GM13977 (cell line): Measurements from ENCODE around the gene ACSF3.
"Not testable (repeated sequence)": the region's sequence is repeated elsewhere in the genome, so short reads cannot be mapped to it uniquely, and the experiment has no call there.

ENCODE experiments used
- DNase-seq: peaks from one replicate; pipeline ENCODE4 v3.0.0; 2012; ENCODE audit warnings: low spot score
- CTCF ChIP-seq: IDR thresholded peaks from 2 replicates; pipeline ENCODE4 v1.5.1; 2012; ENCODE audit warnings: mild to moderate bottlenecking, control low read depth; ENCODE audit not compliant: insufficient read depth; ENCODE audit errors: extremely low read depth, missing control alignments
- in situ Hi-C: fragments of 300-500 bp; cut with MboI; formaldehyde crosslinking; loops from one replicate; pipeline ENCODE4 v1.12.0; 2022; ENCODE audit warnings: low sequenced_read_pairs, low pct_unique_long_range_greater_than_20kb, mixed read lengths, inconsistent platforms; ENCODE audit not compliant: unreplicated experiment

The ACSF3 gene

DNA sequence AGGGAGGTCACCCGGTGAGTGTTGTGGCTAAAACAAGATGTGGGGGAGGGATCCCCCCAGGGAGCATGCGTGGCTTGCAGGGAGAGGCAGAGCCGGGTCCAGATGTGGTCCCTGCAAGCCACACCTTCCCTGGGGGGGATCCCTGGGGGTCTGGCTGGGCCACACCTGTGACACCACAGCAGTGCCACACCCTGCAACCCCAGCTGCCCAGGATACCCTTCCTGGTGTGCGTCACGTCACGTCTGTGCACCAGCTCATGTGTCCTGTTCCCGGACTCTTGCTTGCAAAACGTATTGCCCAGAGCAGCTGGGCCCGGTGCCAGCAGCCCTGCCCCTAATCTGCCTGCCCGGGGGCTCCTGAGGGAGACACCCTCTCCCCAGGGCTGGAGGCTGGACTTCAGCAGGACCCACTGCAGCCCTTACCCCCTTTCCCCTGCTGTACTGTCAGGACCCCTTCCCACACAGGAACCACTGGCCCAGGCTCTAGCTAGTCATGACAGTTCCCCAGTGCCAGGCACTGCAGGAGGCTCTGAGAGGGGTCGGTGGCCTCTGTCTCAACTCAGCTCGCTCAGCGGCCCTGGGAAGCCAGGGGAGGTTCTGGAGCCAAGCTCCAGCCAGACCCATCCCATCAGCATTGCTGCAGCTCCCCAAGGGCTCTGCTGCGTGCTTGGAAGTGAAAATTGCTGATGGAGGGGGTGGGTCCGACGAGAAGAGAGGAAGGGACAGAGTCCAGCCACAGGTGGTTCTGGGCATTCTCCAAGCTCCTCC lies 25.8 kb upstream of the ACSF3 start:
- DNase-seq: no peak
- in situ Hi-C loops: no loop called here

GRCh38 chr16:89068814-89069616 lies 24.6 kb upstream of the ACSF3 start:
- in situ Hi-C loops, DNase-seq: not testable (repeated sequence)

More for the DNA sequence above, 25.8 kb upstream of the ACSF3 start:
- TF ChIP-seq CTCF: no peak

DNA sequence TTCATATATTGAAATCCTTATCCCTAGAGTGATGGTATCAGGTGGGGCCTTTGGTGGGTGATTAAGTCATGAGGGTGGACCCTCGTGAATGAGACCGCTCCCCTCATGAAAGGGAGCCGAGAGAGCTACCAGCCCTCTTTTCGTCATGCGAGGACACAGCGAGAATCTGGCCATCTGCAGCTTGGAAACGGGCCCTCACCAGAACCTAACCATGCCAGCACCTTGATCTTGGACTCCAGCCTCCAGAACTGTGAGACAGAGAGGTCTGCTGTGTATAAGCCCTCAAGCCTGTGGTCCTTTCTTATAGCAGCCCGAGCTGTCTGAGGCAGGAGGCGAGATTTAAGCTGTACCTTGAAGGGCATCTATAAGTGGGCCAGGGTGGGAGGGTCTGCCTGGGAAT lies 23.7 kb upstream of the ACSF3 start:
- TF ChIP-seq CTCF: no peak
- no peak for DNase-seq
- in situ Hi-C loops: no loop called here

DNA sequence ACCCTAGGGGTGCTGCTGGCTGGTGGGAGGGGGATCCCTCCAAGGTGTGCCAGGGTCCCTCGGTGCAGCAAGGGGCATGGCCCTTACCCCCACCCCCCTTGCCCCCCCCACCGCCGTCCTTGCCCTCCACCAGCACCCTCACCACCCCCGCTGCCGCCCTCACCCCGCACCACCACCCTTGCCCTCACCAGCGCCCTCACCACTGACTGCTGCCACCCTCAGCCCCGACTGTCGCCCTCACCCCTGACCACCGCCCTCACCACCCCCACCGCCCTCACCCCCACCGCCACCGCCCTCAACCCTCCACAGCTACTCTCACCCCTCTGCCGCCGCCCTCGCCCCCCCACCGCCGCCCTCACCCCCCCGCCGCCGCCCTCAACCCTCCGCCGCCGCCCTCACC lies 23.1 kb upstream of the ACSF3 start:
- in situ Hi-C loops: no loop called here
- TF ChIP-seq CTCF: no peak
- no peak for DNase-seq

DNA sequence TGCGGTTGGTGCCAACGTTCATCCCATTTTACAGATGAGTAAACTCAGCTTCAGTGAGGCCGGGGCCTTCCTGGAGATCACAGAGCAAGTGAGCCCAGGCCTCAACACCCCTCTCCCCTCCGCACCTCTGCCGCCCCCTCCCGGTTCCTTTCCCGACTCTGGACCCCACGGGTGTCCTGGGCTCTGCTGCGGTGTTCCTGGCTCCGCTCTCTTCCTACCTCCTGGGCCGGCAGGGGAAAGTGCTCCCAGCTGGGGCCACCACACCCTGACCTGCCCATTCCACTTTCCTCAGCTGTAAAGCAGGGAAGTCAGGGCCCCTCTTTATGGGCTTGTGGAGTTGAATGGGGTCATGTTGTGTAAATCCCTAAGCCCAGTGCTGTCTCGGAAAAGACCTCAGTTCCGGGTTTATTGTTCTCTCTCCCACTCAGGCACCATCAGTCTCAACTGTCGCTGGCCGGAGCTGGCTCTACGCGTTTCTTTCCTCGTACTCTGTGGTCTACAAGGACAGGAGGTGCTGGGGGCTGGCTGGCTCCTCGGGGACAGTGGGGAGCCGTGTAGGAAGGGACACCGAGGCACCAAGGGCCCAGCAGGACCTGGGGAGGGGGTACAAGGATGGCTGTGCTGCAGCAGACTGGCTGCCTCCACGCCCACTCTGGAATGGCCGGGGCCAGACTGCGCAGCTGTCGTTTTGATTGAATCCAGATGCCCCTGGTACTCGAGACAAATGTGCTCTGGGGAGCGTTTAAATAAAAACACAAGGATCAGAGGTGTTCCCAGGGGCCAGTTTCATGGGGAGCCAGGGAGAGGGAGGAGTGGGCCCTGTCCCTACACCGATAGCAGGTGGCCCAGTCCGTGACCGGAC lies 21.7 kb upstream of the ACSF3 start:
- in situ Hi-C loops: no loop called here

GRCh38 chr16:89072548-89073130 lies 21.0 kb upstream of the ACSF3 start:
- no peak for TF ChIP-seq CTCF
- DNase-seq: no peak
- in situ Hi-C loops: no loop called here

More for the DNA sequence above, 21.7 kb upstream of the ACSF3 start:
- TF ChIP-seq CTCF: no peak
- no peak for DNase-seq
